Activated B cell treated with CpG ODN at 0.5 μM for 24 hours (primary cell): Measurements from ENCODE around the gene ZIC2. TPM values are rescaled to one million over a fixed set of nuclear protein-coding genes. Genes with fewer than 3 reads are reported as not detected.
"Not testable (repeated sequence)": the region's sequence is repeated elsewhere in the genome, so short reads cannot be mapped to it uniquely, and the experiment has no call there.

Experiments
- ATAC-seq: fragments of 200-7000 bp; cut with Tn5 transposase; one replicate; pipeline ENCODE4 v1.10.0; 2021; ENCODE audit warnings: low read depth, mild to moderate bottlenecking, moderate library complexity
- CTCF ChIA-PET: fragments of 350-600 bp; sonication (Branson Sonifier 250); formaldehyde crosslinking; loops from one replicate; lab custom pipeline; 2021; ENCODE audit warnings: antibody characterized with exemption; lab: Charles Lee
- POLR2A ChIA-PET: fragments of 350-600 bp; sonication (Branson Sonifier 250); formaldehyde crosslinking; loops from one replicate; lab custom pipeline; 2021; ENCODE audit warnings: antibody characterized with exemption; lab: Charles Lee
- DNase-seq: peaks from one replicate; pipeline ENCODE4 v3.0.0; 2022
- H3K27ac Mint-ChIP-seq: one replicate; pipeline ENCODE4 v1.8.0; 2020; ENCODE audit warnings: mixed read lengths
- H3K27me3 Mint-ChIP-seq: one replicate; pipeline ENCODE4 v1.8.0; 2021; ENCODE audit warnings: mixed read lengths
- H3K36me3 Mint-ChIP-seq: one replicate; pipeline ENCODE4 v1.8.0; 2021; ENCODE audit warnings: low read depth, mixed read lengths
- H3K4me1 Mint-ChIP-seq: one replicate; pipeline ENCODE4 v1.8.0; 2021; ENCODE audit warnings: mixed read lengths
- H3K4me3 Mint-ChIP-seq: one replicate; pipeline ENCODE4 v1.8.0; 2020; ENCODE audit warnings: mild to moderate bottlenecking, mixed read lengths
- H3K9me3 Mint-ChIP-seq: one replicate; pipeline ENCODE4 v1.8.0; 2020; ENCODE audit warnings: mixed read lengths
- intact Hi-C: fragments of 100-400 bp; cut with micrococcal nuclease; formaldehyde crosslinking; loops from one replicate; pipeline ENCODE4 v1.15.1; 2024
- total RNA-seq: library from RNA; stranded (reverse); gene quantifications from 2 replicates; pipeline ENCODE4 v1.2.3, GENCODE V29; 2022
- TF ChIP-seq, protein P1 (sequence below): fragments of 200-600 bp; IDR thresholded peaks from one replicate; pipeline ENCODE4 v1.8.0; 2022; ENCODE audit warnings: antibody characterized with exemption, mild to moderate bottlenecking

ZIC2 gene
- total RNA-seq, 1 donor from 2014 or later = not detected

DNA sequence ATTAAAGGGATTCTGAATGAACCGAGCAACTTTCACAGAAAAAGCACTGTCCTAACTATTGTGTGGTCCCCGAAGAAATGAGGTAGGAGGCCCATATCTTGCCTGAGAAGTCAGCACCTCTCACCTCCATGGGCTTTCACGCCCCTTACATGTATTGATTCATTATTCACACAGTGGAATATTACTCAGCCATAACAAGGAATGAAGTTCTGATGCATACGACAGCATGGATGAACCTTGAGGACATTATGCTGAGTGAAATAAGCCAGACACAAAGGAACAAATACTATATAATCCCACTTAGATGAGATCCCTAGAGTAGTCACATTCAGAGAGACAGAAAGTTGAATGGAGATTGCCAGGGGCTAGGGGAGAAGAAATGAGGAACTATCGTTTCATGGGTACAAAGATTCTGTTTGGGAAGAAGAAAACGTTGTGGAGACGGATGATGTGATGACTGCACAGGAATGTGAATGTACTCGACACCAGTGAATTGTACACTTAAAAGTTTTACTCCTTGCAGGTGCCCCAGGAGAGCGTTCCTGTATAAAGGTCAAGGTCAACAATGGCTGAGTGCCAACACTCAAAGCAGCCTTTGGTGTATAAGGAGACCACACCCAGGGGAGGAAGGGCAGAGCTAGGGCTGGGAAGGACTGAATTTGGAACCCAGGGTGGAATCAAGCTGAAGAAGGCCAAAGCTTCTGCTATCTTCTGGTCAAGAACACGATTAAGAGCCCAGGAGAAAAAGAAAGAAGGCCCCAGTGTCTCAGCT lies 32.5 kb upstream of the ZIC2 start:
- POLR2A ChIA-PET = no interaction called here
- Mint-ChIP-seq H3K36me3 (no peaks in the 10 kb centered on the region), H3K27me3 (peaks cover 71% of the 10 kb centered on the region), H3K27ac (no peak overlapping the region), H3K9me3 (no peaks in the 10 kb centered on the region), H3K4me1 (no peaks in the 10 kb centered on the region), H3K4me3 (no peak overlapping the region)
- DNase-seq (no peak), ATAC-seq (no peak)
- intact Hi-C loops = no loop called here
- CTCF ChIA-PET = no interaction called here
- TF ChIP-seq, protein P1, sequence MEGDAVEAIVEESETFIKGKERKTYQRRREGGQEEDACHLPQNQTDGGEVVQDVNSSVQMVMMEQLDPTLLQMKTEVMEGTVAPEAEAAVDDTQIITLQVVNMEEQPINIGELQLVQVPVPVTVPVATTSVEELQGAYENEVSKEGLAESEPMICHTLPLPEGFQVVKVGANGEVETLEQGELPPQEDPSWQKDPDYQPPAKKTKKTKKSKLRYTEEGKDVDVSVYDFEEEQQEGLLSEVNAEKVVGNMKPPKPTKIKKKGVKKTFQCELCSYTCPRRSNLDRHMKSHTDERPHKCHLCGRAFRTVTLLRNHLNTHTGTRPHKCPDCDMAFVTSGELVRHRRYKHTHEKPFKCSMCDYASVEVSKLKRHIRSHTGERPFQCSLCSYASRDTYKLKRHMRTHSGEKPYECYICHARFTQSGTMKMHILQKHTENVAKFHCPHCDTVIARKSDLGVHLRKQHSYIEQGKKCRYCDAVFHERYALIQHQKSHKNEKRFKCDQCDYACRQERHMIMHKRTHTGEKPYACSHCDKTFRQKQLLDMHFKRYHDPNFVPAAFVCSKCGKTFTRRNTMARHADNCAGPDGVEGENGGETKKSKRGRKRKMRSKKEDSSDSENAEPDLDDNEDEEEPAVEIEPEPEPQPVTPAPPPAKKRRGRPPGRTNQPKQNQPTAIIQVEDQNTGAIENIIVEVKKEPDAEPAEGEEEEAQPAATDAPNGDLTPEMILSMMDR = no peak

DNA sequence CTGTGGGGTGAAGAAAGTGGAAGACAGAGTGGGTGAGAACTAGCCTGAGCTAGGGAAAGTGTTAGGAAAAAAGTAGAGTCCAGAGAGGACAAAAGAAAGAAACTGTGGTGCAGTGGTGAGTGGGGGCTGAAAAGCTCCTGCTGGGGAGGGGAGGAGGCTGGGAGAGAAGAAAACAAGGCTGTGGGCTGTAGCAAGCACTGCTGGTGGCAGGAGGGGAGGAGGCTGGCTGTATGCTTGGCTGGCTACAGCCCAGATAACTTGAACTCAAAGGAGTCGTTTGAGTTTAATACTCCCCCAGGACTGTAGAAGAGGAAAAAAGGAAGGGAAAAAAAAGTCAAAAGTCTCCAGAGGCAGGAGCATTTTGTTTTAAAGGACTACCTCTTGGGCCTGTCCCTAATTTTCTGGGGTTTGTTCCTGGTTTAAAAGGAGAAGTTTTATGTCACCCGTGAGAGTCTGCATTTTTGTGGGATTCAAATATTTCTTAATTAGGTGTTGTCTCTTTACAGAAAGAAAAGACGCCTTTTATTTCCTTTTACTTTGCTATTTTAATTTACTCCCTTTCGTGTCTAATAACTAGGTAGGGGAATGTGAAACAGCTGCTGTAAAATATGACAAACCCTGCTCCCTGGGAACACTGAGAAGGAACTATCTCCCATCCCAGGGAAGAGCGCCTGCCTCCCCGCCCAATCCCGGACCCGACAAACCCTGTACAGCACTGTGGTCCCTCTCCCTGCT lies 31.7 kb upstream of the ZIC2 start:
- ChIA-PET CTCF (no interaction called here), POLR2A (no interaction called here)
- Mint-ChIP-seq H3K36me3 (no peaks in the 10 kb centered on the region), H3K4me1 (no peaks in the 10 kb centered on the region), H3K9me3 (no peaks in the 10 kb centered on the region), H3K27me3 (peaks cover 65% of the 10 kb centered on the region), H3K4me3 (no peak overlapping the region), H3K27ac (no peak overlapping the region)
- ATAC-seq (no peak), DNase-seq (no peak)
- TF ChIP-seq, protein P1 = no peak
- intact Hi-C loops = no loop called here

DNA sequence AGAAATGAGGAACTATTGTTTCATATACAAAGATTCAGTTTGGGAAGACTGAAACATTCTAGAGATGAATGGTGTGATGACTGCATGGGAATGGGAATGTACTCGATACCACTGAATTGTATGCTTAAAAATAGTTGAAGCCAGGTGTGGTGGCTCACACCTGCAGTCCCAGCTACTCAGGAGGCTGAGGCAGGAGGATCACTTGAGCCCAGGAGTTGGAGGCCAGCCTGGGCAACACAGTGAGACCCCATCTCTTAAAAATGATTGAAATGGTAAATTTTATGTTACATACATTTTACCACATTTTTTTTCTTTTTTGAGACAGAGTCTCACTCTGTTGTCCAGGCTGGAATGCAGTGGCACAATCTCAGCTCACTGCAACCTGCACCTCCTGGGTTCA lies 29.9 kb upstream of the ZIC2 start:
- CTCF ChIA-PET, ATAC-seq, H3K9me3 Mint-ChIP-seq, H3K27ac Mint-ChIP-seq, H3K4me3 Mint-ChIP-seq, DNase-seq, H3K4me1 Mint-ChIP-seq, POLR2A ChIA-PET, intact Hi-C loops, H3K36me3 Mint-ChIP-seq: not testable (repeated sequence)
- peaks cover 72% of the 10 kb centered on the region for H3K27me3 Mint-ChIP-seq

DNA sequence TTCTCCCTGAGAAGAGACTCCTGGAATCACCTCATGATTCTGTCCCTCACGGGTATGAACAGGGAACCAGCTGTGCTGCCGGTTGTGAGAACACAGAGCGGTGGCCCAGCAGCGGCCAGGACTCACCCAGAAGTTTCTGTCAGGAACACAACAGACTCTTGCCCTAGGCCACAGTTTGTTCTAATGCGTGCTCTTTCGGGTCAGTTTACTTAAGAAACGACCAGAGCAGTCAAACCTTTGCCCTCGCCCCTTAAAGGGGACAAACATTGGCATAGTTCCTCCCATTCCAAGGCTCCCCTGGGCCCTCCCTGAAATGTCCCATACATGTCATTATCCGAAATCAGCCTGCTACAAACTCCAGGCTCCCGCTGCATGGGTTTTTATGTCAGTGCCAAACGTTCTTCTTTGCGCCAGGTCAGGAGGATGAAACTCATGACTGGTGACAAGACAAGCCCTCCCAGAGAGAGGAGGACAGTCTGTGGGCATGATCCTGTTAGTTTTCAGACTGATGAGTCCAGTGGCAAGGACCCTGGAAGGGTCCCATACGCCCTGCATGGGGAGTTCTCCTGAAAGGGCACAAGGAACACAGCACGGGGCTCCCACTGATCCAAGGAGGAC lies 28.3 kb upstream of the ZIC2 start:
- CTCF ChIA-PET = no interaction called here
- H3K27me3 Mint-ChIP-seq = peaks cover 72% of the 10 kb centered on the region
- no peak overlapping the region for H3K27ac Mint-ChIP-seq
- peaks cover 10% of the 10 kb centered on the region for H3K4me1 Mint-ChIP-seq
- POLR2A ChIA-PET = no interaction called here
- no peak for DNase-seq
- intact Hi-C loops = no loop called here
- H3K9me3 Mint-ChIP-seq = no peaks in the 10 kb centered on the region
- no peak overlapping the region for H3K4me3 Mint-ChIP-seq
- TF ChIP-seq, protein P1 = no peak
- no peaks in the 10 kb centered on the region for H3K36me3 Mint-ChIP-seq
- no peak for ATAC-seq

DNA sequence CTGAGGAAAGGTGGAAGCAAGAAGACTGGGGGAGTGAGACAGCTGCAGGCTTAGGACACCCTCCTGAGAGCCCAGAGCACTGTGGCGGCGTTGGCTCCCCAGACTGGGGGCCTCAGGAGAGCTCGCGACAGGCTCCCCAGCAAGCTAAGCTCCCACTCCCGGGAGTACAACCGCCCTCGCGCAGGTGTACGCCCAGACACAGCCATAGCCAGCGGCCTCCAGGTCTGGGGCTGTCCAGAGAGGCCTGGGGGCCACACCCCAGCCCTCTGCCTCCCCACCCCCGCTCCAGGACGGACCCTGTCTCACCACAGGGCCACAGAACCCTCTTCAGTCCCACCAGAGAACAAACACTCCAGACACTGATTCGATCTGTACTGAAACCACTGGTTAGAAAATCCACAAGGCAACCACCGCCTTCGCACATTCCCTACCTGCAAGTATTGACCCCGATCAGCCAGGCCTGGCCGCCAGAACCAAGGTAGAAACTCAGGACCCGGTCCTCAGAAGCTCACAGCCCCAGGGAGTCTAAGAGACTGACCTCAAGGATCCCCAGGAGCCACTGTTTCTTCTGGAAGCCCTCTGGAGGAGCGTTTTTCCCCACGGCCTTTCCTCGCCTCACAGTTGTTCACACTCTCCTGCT lies 26.4 kb upstream of the ZIC2 start:
- no peak for ATAC-seq
- intact Hi-C loops = no loop called here
- POLR2A ChIA-PET = no interaction called here
- peaks cover 17% of the 10 kb centered on the region for H3K4me1 Mint-ChIP-seq
- CTCF ChIA-PET = no interaction called here
- TF ChIP-seq, protein P1 = no peak
- H3K4me3 Mint-ChIP-seq = no peak overlapping the region
- no peaks in the 10 kb centered on the region for H3K36me3 Mint-ChIP-seq
- H3K9me3 Mint-ChIP-seq = no peaks in the 10 kb centered on the region
- peaks cover 69% of the 10 kb centered on the region for H3K27me3 Mint-ChIP-seq
- no peak for DNase-seq
- H3K27ac Mint-ChIP-seq = no peak overlapping the region
